WTC11 (cell line): Measurements from ENCODE around the gene POP5. TPM values are rescaled to one million over a fixed set of nuclear protein-coding genes. Genes with fewer than 3 reads are reported as not detected.

Source experiments
- ATAC-seq: fragments of 200-7000 bp; cut with Tn5 transposase; 2 replicates; pipeline ENCODE4 v1.10.0; 2021; ENCODE audit warnings: mild to moderate bottlenecking, moderate library complexity
- CTCF ChIA-PET: fragments of 300-600 bp; sonication (Branson Sonifier 250); formaldehyde crosslinking; loops from one replicate; lab custom pipeline; 2021; ENCODE audit warnings: antibody characterized with exemption; lab: Charles Lee
- POLR2A ChIA-PET: fragments of 350-600 bp; sonication (Branson Sonifier 250); formaldehyde crosslinking; loops from one replicate; lab custom pipeline; 2021; ENCODE audit warnings: antibody characterized with exemption; lab: Charles Lee
- DNase-seq: peaks from one replicate; pipeline ENCODE4 v3.0.0; 2021; ENCODE audit warnings: low spot score
- H3K27ac Mint-ChIP-seq: 2 replicates; pipeline ENCODE4 v1.8.0; 2021; ENCODE audit warnings: mixed read lengths
- H3K27me3 Mint-ChIP-seq: 2 replicates; pipeline ENCODE4 v1.8.0; 2021; ENCODE audit warnings: low read depth, mild to moderate bottlenecking, moderate library complexity, mixed read lengths
- H3K36me3 Mint-ChIP-seq: 2 replicates; pipeline ENCODE4 v1.8.0; 2021; ENCODE audit warnings: mixed read lengths
- H3K4me1 Mint-ChIP-seq: 2 replicates; pipeline ENCODE4 v1.8.0; 2022; ENCODE audit warnings: mixed read lengths
- H3K4me3 Mint-ChIP-seq: 2 replicates; pipeline ENCODE4 v1.8.0; 2021; ENCODE audit warnings: mild to moderate bottlenecking, moderate library complexity, mixed read lengths
- H3K9me3 Mint-ChIP-seq: 2 replicates; pipeline ENCODE4 v1.8.0; 2021; ENCODE audit warnings: mixed read lengths
- CTCF ChIP-seq: fragments of 200-600 bp; IDR thresholded peaks from 2 replicates; pipeline ENCODE4 v1.8.0; 2022; ENCODE audit warnings: antibody characterized with exemption
- ELF4 ChIP-seq: sonication (generic); formaldehyde crosslinking; IDR thresholded peaks from 2 replicates; pipeline ENCODE4 v1.8.1; 2022; ENCODE audit warnings: low read depth, mild to moderate bottlenecking, moderate library complexity, missing genetic modification reagents
- GTF2I ChIP-seq: fragments of 250-450 bp; sonication (Bioruptor Pico); conservative IDR thresholded peaks from 2 replicates; pipeline ENCODE4 v1.4.0; 2021; ENCODE audit warnings: mild to moderate bottlenecking
- HMGXB4 ChIP-seq: sonication (generic); formaldehyde crosslinking; IDR thresholded peaks from 2 replicates; pipeline ENCODE4 v1.8.1; 2023; ENCODE audit warnings: mild to moderate bottlenecking, moderate library complexity, missing genetic modification reagents
- JUN ChIP-seq: sonication (generic); formaldehyde crosslinking; IDR thresholded peaks from 2 replicates; pipeline ENCODE4 v1.8.0; 2023; ENCODE audit warnings: mild to moderate bottlenecking, missing genetic modification reagents
- NR3C1 ChIP-seq: sonication (generic); formaldehyde crosslinking; conservative IDR thresholded peaks from 2 replicates; pipeline ENCODE4 v1.8.1; 2023; ENCODE audit warnings: low read depth, mild to moderate bottlenecking, missing genetic modification reagents
- RELA ChIP-seq: sonication (generic); formaldehyde crosslinking; IDR thresholded peaks from 2 replicates; pipeline ENCODE4 v1.8.1; 2022; ENCODE audit warnings: missing genetic modification reagents, mild to moderate bottlenecking, borderline replicate concordance
- SMAD3 ChIP-seq: sonication (generic); formaldehyde crosslinking; IDR thresholded peaks from 2 replicates; pipeline ENCODE4 v1.8.0; 2022; ENCODE audit warnings: missing genetic modification reagents, mild to moderate bottlenecking, borderline replicate concordance
- SOX15 ChIP-seq: fragments of 250-450 bp; sonication (Bioruptor Pico); IDR thresholded peaks from 2 replicates; pipeline ENCODE4 v1.9.0; 2021; ENCODE audit warnings: mild to moderate bottlenecking
- TP53 ChIP-seq: sonication (generic); formaldehyde crosslinking; IDR thresholded peaks from 2 replicates; pipeline ENCODE4 v1.8.1; 2023; ENCODE audit warnings: mild to moderate bottlenecking, missing genetic modification reagents
- ZBTB21 ChIP-seq: sonication (generic); formaldehyde crosslinking; IDR thresholded peaks from 2 replicates; pipeline ENCODE4 v1.8.1; 2023; ENCODE audit warnings: mild to moderate bottlenecking, missing genetic modification reagents, borderline replicate concordance
- ZNF263 ChIP-seq: sonication (generic); formaldehyde crosslinking; IDR thresholded peaks from 2 replicates; pipeline ENCODE4 v1.8.1; 2022; ENCODE audit warnings: low read depth, mild to moderate bottlenecking, moderate library complexity, missing genetic modification reagents
- ZNF281 ChIP-seq: sonication (generic); formaldehyde crosslinking; IDR thresholded peaks from 2 replicates; pipeline ENCODE4 v1.8.0; 2023; ENCODE audit warnings: mild to moderate bottlenecking, missing genetic modification reagents
- ZNF317 ChIP-seq: sonication (generic); formaldehyde crosslinking; IDR thresholded peaks from 2 replicates; pipeline ENCODE4 v1.8.1; 2023; ENCODE audit warnings: low read depth, mild to moderate bottlenecking, moderate library complexity, missing genetic modification reagents, borderline replicate concordance
- total RNA-seq: library from RNA; stranded (reverse); gene quantifications from 3 replicates; pipeline ENCODE4 v1.2.3, GENCODE V29; 2021

Gene POP5
- total RNA-seq, 1 experiment from 2014 or later = 54.7 TPM

- Mint-ChIP-seq H3K4me3 (peak overlapping the region; percentile 74), H3K27ac (no peak overlapping the region), H3K4me1 (peaks cover 23% of the 10 kb centered on the region), H3K27me3 (peaks cover 13% of the 10 kb centered on the region), H3K36me3 (peaks cover 5% of the 10 kb centered on the region; the same call in 1 of the 2 replicates), H3K9me3 (no peaks in the 10 kb centered on the region)
- DNase-seq (peak; percentile 71), ATAC-seq (peak; percentile 19)
- CTCF ChIA-PET = interaction anchor here (0.6 to 6.0 kb wide), 15 partner anchors 12 to 387 kb away, joined by 3 to 115 read pairs (median 3); partner anchors contain the start of gene CABP1
- peak; percentile 36; the same call in 1 of the 2 replicates for TF ChIP-seq ELF4 (CRISPR knock-in tag)
- 0 out of 2 replicates have a peak, but pooled peaks have one; percentile 50 for TF ChIP-seq TP53 (CRISPR knock-in tag)
- no peak for TF ChIP-seq SMAD3 (CRISPR knock-in tag)
- TF ChIP-seq NR3C1 (CRISPR knock-in tag) = 0 out of 2 replicates have a peak, but pooled peaks have one; percentile 63
- peak; percentile 50; the same call in 1 of the 2 replicates for TF ChIP-seq ZNF281 (CRISPR knock-in tag)
- peak; percentile 89 for TF ChIP-seq HMGXB4 (CRISPR knock-in tag)
- TF ChIP-seq RELA = no peak
- POLR2A ChIA-PET = interaction anchor here (0.6 to 1.0 kb wide), 2 partner anchors 31 to 102 kb away, joined by 3 to 5 read pairs; no protein-coding TSS in a partner anchor
These were observed 3.3 kb upstream of the POP5 start for GRCh38 chr12:120584343-120585149.

GRCh38 chr12:120583478-120584030 is 2.4 kb upstream of the POP5 start:
- TF ChIP-seq JUN (CRISPR knock-in tag) (no peak), CTCF (peak; percentile 95), GTF2I (peak; percentile 78; the same call in 1 of the 2 replicates)
- ChIA-PET POLR2A (no interaction called here), CTCF (interaction anchor here (0.9 to 6.0 kb wide), 11 partner anchors 12 to 422 kb away, joined by 3 to 115 read pairs (median 5); partner anchors contain the start of gene CABP1)
- H3K9me3 Mint-ChIP-seq = no peaks in the 10 kb centered on the region
- H3K4me1 Mint-ChIP-seq = peaks cover 24% of the 10 kb centered on the region
- no peak overlapping the region for H3K27ac Mint-ChIP-seq
- H3K27me3 Mint-ChIP-seq = peaks cover 13% of the 10 kb centered on the region
- H3K36me3 Mint-ChIP-seq = peaks cover 15% of the 10 kb centered on the region; the same call in 1 of the 2 replicates
- DNase-seq (peak; percentile 90), ATAC-seq (peak; percentile 8)
- H3K4me3 Mint-ChIP-seq = peak overlapping the region; percentile 74

GRCh38 chr12:120581998-120582397 is 796 bp upstream of the POP5 start:
- TF ChIP-seq TP53 (CRISPR knock-in tag) = no peak
- TF ChIP-seq GTF2I = no peak
- no peak for TF ChIP-seq ZNF263 (CRISPR knock-in tag)
- no peak for TF ChIP-seq ZBTB21
- no peak for TF ChIP-seq SOX15 (CRISPR knock-in tag)
- no peak for TF ChIP-seq ZNF317
- H3K36me3 Mint-ChIP-seq = peaks cover 28% of the 10 kb centered on the region
- H3K27me3 Mint-ChIP-seq = peaks cover 13% of the 10 kb centered on the region
- POLR2A ChIA-PET = interaction anchor here (0.5 to 1.5 kb wide), 7 partner anchors 30 to 381 kb away, joined by 3 to 5 read pairs (median 3); partner anchors contain the start of genes CABP1, RPLP0 and SRSF9
- no peaks in the 10 kb centered on the region for H3K9me3 Mint-ChIP-seq
- no peak for DNase-seq
- H3K27ac Mint-ChIP-seq = no peak overlapping the region
- peak overlapping the region; percentile 100 for H3K4me3 Mint-ChIP-seq
- ATAC-seq = no peak
- CTCF ChIA-PET = interaction anchor here (1.0 to 6.0 kb wide), 16 partner anchors 9 to 423 kb away, joined by 3 to 115 read pairs (median 6); partner anchors contain the start of genes ACADS, CABP1, MLEC and SIRT4
- H3K4me1 Mint-ChIP-seq = peaks cover 24% of the 10 kb centered on the region
